ENCODE measurements around the gene POLR3GL. TPM values are rescaled to one million over a fixed set of nuclear protein-coding genes. Genes with fewer than 3 reads are reported as not detected.
A peak's percentile ranks its signal among the peaks of the same experiment; 100 is the strongest.

Gene POLR3GL
- total RNA-seq, 2 experiments from 2014 or later: 19.8 to 27.3 TPM

DNA sequence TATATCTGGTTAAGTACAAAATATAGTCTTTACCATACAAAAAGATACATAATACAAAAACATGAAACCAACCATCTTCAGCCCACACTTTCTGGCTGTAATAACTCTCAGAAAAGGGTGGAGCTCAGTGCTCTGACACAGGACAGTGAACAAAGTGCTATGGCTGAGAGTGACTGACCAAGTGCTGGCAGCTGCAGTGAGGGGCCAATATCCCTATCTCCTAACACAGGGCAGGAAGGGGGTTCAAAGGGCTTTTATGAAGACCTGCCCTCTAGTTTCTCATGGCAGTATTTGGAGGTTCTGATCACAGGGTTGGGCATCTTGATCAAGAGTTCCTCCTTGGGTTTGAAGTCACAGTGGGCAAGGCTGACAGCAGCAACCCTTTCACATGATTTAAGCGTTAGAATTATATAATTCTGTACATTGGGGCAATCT is 28.0 kb downstream of the POLR3GL start:
- POLR2A ChIA-PET: interaction anchor here (0.6 to 8.3 kb wide), 6 partner anchors 9 to 46 kb away, joined by 3 to 67 read pairs (median 4); partner anchors contain the start of gene LIX1L
- Histone ChIP-seq H3K27ac (ENCODE audit: low read depth, low read length, poor library complexity, severe bottlenecking) (no peak overlapping the region), H4K20me1 (ENCODE audit: insufficient read depth, low read length) (no peaks in the 10 kb centered on the region), H3K79me2 (ENCODE audit: insufficient read depth, low read depth, low read length) (peaks cover 31% of the 10 kb centered on the region; the same call in 1 of the 2 replicates), H3K9me2 (ENCODE audit: insufficient read depth, low read length) (no peaks in the 10 kb centered on the region), H3K4me1 (ENCODE audit: insufficient read depth, low read length, poor library complexity, severe bottlenecking) (peaks cover 40% of the 10 kb centered on the region), H2AFZ (ENCODE audit: low read length) (no peak overlapping the region), H3K36me3 (ENCODE audit: insufficient read depth, low read length) (peaks cover 43% of the 10 kb centered on the region), H3K4me2 (ENCODE audit: low read length) (peak overlapping the region; percentile 97; the same call in 1 of the 2 replicates), H3K9me3 (ENCODE audit: low read length) (no peaks in the 10 kb centered on the region), H3K4me3 (ENCODE audit: low read depth, low read length, poor library complexity, severe bottlenecking) (no peak overlapping the region)
- intact Hi-C loops (cut with micrococcal nuclease; ENCODE audit: unreplicated experiment): no loop called here
- BruUV-seq (replicated peaks): no TSS peak
- CTCF ChIA-PET (ENCODE audit: unreplicated experiment): no interaction called here
- TF ChIP-seq, protein P1, sequence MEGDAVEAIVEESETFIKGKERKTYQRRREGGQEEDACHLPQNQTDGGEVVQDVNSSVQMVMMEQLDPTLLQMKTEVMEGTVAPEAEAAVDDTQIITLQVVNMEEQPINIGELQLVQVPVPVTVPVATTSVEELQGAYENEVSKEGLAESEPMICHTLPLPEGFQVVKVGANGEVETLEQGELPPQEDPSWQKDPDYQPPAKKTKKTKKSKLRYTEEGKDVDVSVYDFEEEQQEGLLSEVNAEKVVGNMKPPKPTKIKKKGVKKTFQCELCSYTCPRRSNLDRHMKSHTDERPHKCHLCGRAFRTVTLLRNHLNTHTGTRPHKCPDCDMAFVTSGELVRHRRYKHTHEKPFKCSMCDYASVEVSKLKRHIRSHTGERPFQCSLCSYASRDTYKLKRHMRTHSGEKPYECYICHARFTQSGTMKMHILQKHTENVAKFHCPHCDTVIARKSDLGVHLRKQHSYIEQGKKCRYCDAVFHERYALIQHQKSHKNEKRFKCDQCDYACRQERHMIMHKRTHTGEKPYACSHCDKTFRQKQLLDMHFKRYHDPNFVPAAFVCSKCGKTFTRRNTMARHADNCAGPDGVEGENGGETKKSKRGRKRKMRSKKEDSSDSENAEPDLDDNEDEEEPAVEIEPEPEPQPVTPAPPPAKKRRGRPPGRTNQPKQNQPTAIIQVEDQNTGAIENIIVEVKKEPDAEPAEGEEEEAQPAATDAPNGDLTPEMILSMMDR (conservative IDR thresholded peaks at IDR 0.05; ENCODE audit: low read length): no peak
- no peak for TF ChIP-seq EZH2phosphoT487 (IDR thresholded peaks at IDR 0.05; ENCODE audit: borderline replicate concordance, low read depth, low read length)
- no peak for DNase-seq (ENCODE audit: low spot score)

DNA sequence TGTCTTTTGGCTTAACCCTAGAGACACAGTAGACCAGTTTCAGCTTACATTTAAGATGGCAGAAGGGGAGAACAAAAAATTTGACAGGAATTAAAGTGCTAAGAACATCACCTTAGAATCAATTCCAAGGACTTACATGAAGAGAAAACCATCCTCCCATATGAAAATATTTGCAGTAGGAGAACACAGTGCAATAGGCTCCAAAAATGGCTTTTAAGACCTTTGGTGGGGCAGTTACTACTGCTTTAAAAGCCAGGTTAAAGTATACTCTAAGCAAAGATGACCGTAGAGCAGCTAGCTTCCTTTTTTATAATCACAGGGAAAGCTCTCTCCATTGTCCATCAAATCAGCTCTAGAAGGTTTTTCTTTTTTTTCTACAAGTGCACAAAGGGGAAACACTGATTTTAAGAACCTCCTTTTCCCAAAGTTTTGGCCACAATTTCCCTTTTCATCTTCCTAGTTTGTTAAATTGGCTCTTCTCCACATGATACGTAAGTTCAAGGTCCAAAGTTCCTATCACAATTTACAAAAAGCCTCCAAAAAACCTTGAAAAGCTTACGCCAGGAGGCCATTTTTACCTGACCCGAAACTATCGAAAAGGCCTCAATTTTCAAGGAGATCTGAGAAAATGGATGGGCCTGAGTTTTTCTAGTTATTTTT is 28.6 kb downstream of the POLR3GL start:
- H3K4me1 ChIP-seq (ENCODE audit: insufficient read depth, low read length, poor library complexity, severe bottlenecking): peaks cover 40% of the 10 kb centered on the region
- no peak for TF ChIP-seq EZH2phosphoT487 (IDR thresholded peaks at IDR 0.05; ENCODE audit: borderline replicate concordance, low read depth, low read length)
- TF ChIP-seq, protein P1 (conservative IDR thresholded peaks at IDR 0.05; ENCODE audit: low read length): no peak
- no peak overlapping the region for H3K27ac ChIP-seq (ENCODE audit: low read depth, low read length, poor library complexity, severe bottlenecking)
- peaks cover 32% of the 10 kb centered on the region; the same call in 1 of the 2 replicates for H3K79me2 ChIP-seq (ENCODE audit: insufficient read depth, low read depth, low read length)
- no peak overlapping the region for H2AFZ ChIP-seq (ENCODE audit: low read length)
- no peaks in the 10 kb centered on the region for H3K9me2 ChIP-seq (ENCODE audit: insufficient read depth, low read length)
- no peaks in the 10 kb centered on the region for H3K9me3 ChIP-seq (ENCODE audit: low read length)
- intact Hi-C loops (cut with micrococcal nuclease; ENCODE audit: unreplicated experiment): no loop called here
- ChIA-PET CTCF (ENCODE audit: unreplicated experiment) (no interaction called here), POLR2A (interaction anchor here (0.7 to 8.3 kb wide), 5 partner anchors 9 to 35 kb away, joined by 3 to 67 read pairs (median 4); partner anchors contain the start of gene LIX1L)
- no peak overlapping the region for H3K4me3 ChIP-seq (ENCODE audit: low read depth, low read length, poor library complexity, severe bottlenecking)
- peak overlapping the region; percentile 97; the same call in 1 of the 2 replicates for H3K4me2 ChIP-seq (ENCODE audit: low read length)
- H3K36me3 ChIP-seq (ENCODE audit: insufficient read depth, low read length): peaks cover 43% of the 10 kb centered on the region
- DNase-seq (ENCODE audit: low spot score): no peak
- no TSS peak for BruUV-seq (replicated peaks)
- H4K20me1 ChIP-seq (ENCODE audit: insufficient read depth, low read length): no peaks in the 10 kb centered on the region
